HG03097 (cell line): Measurements from ENCODE around the gene PPM1E.
A peak's percentile ranks its signal among the peaks of the same experiment; 100 is the strongest.
"Not testable (repeated sequence)": the region's sequence is repeated elsewhere in the genome, so short reads cannot be mapped to it uniquely, and the experiment has no call there.

ENCODE experiments used
- ATAC-seq: cut with Tn5 transposase; IDR thresholded peaks from one replicate; pipeline ENCODE4 v1.9.1; 2021; ENCODE audit not compliant: unreplicated experiment, low FRiP score

The PPM1E gene

DNA sequence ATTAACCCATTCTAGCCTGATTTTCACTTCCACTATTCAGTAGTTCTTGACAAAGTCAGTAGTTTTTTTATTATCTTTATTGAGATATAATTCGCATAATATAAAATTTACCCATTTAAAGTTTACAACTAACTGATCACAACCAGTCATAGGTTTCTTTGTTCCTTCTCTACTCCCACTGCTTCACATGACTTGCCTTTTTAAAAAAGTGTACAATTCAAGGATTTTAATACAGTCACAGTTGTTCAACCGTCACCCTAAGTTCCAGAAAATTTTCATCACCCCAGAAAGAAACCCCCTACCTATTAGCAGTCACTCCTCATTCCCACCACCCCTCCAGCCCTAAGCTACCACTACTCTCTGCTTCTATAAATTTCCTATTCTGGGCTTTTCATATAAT lies 188.5 kb downstream of the PPM1E start:
- no peak for ATAC-seq

DNA sequence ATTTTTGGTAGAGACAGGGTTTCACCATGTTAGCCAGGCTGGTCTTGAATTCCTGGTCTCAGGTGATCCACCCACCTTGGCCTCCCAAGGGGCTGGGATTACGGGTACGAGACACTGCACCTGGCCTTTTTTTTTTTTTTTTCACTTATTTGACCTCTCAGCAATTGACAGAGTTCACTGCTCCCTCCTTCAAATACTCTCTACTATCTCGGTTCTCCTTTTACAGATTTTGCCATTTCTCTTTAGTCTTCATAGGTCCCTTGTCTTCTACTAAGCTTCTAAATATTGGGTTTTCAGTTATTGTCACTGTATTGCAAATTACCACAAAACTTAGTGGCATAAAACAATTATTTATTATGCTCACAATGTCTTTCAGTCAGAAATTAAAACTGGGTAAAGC lies 191.8 kb downstream of the PPM1E start:
- no peak for ATAC-seq

DNA sequence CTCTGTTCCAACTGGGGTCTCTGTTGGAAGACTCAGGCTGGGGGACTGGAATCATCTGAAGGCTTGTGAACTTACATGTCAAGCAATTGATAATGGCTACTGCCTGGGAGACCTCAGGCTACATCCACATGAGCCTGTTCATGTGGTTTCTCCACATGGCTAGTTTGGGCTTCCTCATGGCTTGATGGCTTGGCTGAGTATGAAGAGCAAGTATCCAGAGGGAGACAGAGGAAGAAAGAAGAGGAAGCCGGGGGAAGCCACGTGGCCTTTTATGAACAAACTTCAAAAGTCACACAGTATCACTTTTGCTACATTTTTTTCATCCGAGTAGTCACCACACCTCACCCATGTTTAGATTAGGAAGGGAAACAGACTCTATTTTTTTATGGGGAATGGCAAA lies 192.2 kb downstream of the PPM1E start:
- no peak for ATAC-seq

DNA sequence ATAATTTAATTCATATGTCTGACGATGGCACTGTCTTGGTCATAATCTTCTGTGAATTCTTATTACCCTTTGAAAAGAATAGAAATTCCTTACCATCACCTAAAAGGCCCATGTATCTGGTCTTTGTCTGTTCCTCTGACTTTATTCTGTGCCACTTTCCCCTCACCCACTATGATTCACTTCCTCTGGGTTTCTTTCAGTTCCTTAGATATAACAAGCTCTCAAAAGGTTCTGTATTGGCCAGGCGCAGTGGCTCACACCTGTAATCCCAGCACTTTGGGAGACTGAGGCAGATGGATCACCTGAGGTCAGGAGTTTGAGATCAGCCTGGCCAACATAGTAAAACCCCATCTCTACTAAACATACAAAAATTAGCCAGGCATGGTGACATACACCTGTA lies 198.7 kb downstream of the PPM1E start:
- not testable (repeated sequence) for ATAC-seq

DNA sequence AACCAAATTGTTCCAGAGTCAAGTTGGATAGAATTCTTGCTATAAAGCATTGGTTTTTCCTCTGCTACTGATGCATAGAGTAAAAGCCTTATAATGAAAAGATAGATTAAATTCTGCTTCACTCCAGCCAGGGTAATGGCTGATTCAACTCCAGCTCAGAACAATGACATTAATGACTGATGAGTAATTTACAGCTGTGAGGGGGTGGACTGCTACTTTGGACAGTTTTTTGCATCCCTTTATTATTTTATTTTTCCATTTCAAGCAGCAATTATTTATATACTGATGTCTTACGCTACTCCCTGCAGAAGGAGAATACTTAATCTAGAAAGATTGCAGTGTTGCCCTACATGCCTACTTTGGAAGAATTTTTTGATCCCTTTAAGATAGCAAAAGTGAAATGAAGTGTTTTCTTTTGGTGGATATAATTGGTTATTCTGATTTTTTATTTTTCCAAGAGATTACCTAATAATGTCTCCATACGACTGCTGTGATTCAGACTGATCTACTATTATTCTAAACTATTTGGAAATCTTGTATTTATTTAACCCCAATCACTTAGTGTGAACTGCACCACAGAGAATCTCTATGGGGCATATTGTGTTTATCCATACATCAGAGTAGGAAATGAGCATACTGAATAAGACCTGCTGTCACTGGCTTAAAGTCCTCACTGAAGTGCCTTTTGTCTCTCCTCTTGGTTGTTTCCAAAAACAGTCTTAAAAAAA lies 201.5 kb downstream of the PPM1E start:
- no peak for ATAC-seq

DNA sequence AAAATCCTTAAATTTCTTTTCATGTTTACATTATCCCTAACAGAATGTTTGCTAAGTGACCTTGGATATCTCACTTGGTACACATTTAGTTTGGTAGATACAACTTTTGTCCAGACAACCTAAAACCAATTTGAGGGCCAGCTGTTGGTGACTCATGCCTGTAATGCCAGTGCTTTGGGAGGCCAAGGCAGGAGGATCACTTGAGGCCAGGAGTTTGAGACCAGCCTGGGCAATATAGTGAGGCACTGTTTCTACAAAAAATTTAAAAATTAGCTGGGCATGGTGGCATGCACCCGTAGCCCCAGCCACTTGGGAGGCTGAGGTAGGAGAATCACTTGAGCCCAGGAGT lies 202.0 kb downstream of the PPM1E start:
- ATAC-seq, result not testable (repeated sequence)

DNA sequence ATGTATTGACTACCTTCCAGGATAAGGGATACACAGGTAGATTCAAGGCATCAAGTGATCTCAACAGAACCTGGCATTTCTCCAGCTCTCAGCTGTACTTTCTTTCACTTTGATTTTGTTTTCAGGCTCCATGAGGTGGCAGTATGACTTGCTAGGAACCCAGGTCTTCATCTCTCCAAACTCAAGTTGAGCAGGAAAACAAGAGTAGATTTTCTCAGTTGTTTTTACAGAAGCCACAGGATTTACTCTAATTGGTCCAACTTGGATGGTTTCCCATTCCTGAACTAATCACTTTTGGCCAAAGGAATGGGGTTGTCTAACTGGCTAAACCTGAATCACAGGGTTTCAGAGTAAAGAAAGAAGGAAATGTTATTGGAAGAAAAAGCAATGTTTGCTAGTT lies 204.4 kb downstream of the PPM1E start:
- ATAC-seq, result no peak

DNA sequence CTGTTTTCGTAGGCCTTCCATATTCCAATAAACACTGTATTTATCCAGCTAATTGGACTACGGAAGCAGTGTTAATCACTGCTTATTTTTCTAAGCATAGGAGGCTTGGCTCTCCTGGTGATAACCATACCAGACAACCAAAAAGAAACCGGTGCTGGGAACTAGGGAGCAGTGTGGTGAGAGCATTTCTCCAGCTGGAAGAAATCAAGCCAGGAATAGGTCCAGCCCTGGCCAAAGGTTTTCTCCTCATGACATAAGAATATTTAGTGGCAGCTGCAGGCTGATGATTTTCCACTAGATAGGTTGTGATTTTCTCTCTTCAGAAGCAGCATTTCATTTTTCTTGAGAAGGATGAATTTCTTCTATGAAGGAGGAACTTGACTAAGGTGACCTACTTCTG lies 209.6 kb downstream of the PPM1E start:
- ATAC-seq, result no peak

DNA sequence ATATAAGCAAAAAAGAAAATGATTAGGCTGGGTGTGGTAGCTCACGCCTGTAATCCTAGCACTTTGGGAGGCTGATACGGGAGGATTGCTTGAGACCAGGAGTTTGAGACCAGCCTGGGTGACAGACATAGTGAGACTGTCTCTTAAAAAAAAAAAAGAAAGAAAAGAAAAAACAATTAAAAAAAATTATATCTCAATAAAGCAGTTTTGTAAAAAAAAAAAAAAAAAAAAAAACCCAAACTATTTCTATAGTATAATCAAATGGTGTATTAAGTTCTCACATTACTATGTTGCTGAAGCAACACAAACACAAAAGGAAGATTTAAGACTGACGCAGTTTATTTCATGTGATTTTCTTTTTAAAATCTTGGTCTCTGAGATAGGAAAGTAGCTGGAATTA lies 210.6 kb downstream of the PPM1E start:
- ATAC-seq, result no peak

DNA sequence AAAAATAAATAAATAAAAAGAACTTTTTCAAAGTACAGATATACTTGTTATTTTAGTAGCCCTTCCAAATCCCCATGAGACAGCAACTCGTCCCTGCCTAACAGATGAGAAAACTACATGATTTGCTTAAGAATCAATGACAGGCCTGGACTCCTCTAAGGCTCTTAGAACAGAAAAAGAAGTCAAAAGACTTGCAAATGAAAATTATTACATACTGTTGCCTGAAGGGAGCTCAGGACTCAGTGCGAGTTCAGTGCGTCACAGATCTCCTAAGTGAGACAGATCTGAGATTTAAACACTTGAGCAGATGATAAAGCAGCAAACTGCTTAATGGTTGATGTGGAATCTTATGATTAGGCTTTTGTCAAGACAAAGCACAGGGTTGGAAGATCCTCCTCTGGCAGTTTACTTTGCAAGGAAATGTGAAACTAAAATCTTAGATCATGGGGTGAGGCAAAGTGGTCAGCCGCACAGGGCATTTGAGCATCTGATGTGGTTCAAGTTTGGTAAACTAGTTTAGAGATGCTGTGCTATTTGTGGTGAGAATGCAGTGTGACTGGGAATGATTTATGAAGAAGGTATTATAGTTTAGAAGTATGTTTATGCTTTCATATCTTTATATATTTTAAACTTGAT lies 212.9 kb downstream of the PPM1E start:
- no peak for ATAC-seq

DNA sequence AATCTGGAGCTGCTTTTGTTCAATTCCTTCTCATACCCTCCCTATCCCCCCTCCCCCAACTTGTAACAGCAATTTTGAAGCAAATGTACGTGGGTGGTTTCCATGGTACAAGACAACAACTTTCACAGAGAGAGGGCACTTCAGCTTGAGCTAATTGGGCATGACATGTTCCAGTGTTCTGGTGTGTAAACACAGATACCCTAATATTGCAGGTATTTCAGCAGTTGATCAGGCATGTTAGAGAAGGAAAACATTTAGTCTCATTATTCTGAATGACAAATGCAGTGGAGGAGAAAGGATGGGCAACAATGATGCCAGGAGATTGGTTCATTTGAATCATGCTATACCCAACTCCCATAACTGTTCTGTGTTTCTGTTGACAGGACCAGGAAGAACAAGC lies 213.5 kb downstream of the PPM1E start:
- no peak for ATAC-seq

DNA sequence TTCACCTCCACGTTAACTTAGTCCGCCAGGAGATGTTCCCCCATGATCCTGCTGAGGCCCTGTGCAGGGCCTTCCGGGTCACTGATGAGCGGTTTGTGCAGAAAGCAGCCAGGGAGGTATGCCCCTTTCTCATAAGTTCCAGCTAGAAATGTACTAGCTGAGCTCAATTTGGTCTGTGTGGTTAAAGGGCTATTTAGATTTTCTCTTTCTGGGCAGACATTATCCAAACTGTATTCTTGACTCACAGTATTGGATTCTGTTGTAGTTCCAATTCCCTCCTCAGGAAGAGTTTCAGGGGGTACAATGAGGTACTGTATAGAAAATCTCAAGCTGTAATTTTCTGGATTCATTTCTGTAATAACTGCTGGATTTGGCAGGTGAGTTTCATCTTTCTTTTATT lies 214.0 kb downstream of the PPM1E start:
- ATAC-seq, result no peak

DNA sequence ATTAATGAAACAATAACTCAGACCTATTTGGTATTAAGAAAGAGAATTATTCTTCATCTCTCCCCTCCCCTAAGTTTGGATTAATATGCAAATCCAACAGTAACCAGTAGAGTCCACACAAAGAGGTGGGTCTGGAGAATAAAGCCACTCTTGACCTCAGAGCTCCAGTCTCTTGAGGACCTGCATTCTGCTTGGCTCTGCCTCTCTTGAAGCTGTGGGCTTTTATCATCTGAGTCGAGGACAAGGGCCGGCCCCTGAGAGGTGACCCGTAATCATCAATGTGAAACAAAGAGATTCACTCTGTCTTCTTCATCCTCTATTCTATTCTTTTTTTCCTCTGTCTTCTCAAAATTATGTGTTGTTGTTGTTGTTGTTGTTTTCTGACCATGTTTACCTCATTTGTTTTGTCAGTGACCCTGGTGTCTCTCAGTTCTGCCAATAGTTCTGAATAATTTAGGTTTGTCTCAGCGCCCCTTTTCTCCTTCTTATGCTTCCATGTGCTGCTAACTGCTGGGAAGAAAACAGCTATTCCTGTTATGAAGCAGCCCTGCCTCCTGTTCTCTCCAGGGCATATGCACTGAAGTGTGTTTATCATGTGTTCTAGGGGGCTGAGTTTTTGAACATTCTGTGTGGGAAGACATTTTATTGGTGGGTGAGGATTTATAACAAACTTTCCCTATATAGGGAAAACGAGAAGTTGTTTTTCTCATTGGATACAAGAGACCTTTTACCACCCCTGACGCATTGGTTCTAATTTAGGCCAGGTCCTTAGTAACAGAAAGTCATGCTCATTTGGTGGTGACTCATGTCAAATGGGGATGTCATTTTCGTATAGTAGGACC lies 215.2 kb downstream of the PPM1E start:
- ATAC-seq, result no peak

DNA sequence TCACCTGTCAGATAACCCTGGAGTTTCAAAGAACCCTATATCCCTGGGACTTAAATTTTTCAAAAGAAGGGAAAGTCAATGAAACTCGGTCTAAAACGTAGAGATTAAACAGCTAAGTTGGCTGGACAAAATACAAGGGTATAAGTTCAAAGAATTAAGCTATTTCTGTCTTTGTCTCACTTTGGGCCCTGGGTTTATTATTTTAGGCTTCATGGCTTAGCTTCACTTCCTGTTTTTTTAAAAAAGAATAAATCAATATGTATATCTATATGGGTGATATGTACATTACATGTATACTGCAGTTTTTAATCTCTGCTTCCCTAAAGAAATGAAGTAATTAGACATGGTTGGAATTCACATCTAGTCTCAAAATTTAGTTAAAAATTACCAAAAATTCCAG lies 218.7 kb downstream of the PPM1E start:
- no peak for ATAC-seq

DNA sequence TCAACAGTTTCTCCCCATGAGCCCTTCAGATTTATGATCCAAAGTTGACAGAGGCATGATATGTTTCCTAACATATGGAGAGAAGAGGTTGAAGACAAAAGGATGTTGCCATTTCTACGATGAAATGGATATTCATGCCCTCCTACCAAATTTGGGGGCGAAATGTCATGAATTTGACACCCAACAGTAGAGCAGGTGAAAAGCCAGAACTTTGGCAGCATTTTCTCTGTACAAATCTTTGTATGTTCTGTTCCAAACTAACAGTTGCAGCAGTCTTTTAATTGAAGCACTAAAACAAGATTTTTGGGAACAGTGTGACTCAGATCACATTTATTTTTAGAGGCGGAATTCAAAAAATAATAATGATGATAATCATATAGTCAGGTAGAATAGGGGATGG lies 220.9 kb downstream of the PPM1E start:
- no peak for ATAC-seq

DNA sequence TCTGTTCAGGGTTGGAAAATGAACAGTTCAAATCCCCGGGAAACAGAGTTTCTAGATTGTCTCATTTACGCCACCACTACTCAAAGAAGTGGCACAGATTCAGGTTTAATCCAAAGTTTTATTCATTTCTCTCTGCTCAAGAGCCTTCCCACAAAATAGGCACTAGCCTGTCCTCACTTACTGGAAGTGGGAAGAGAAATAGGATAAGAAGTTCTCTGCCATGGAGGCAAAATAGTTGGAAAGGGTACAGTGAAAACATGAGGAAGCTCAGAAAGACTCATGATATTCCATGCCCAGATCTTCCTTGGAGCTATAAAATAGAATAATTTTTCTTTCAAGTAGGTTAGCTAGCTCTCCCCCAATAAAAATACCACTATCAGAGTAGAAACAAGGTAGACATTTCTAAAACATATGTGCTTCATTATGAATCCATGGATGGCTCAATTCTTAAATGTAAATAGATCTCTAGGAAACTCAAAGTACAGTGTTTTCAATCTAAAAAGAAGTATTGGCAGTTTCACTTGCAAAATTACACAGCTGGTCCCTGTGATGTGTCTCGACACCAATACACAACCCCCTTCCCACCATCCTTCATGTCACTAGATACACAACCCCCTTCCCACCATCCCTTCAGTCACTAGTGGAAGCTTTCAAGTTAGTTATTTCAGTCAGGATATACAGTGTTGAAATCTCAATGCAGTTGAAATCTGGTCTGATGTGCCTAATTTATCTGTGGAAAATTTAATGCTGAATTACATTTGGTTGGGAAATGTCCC lies 225.2 kb downstream of the PPM1E start:
- ATAC-seq, result no peak

DNA sequence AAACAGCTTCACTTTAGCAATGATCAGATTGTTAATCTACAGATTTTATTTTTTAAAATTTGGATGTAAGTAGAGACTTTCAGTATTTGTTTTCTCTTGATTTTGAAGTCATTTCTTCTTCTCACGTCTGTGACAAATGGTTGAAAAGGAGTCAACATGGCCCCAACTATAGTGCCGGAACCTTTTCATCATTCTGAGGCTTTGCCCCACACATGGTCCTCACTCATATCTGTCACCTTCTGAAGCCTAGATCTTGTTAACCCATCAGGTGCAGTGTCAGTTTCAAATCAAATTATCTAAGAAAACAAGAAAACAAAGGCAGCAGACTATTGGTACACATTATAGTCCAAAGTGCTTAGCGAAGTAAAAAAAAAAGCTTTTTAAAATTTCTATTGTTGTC lies 227.0 kb downstream of the PPM1E start:
- no peak for ATAC-seq

DNA sequence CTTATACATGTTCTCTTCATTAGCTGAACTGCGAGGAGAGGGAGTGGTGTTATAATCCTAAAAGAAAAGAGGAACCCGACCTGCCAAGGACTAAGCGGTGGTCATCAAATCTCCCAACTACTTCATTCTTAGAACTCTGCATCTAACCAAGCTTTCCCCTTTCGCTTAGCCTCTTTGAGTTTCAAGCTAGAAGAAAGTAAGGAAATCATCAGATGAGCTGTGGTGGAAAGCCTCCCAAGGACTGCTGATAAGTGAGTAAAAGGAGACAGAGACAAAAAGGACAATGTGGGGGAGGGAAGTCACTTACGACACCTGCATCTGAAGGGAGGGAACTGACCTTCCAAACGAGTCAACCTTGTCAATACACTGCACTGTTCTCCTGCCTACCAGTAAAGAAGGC lies 229.7 kb downstream of the PPM1E start:
- no peak for ATAC-seq

DNA sequence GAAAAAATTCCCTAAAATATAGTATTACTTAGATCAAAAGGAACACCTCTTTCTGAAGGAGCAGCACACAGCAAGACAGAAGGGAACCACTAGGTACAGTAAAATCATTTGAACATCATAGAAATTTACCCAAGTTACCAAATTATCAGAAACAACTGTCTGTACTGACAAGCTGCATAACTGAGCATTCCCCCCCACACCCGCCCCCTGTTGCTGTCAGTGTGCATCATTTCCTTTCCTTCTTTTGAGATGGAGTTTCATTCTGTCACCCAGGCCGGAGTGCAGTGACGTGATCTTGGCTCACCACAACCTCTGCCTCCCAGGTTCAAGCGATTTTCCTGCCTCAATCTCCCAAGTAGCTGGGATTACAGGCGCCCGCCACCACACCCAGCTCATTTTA lies 230.3 kb downstream of the PPM1E start:
- no peak for ATAC-seq

DNA sequence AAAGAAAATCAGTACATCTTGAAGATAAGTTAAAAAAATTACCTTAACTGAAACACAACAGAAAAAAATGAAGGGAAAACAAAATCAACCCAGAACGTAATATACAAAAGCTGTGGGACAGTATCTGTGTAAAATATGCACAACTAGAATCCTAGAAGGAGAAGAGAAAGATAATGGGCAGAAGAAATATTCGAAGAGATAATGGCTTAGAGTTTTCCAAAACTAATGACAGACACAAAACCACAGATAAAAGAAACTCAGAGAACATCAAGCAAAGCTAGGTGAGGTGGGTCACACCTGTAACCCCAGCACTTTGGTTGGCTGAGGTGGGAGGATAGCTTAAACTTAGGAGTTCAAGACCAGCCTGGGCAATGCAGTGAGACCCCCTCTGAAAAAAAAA lies 234.0 kb downstream of the PPM1E start:
- no peak for ATAC-seq

DNA sequence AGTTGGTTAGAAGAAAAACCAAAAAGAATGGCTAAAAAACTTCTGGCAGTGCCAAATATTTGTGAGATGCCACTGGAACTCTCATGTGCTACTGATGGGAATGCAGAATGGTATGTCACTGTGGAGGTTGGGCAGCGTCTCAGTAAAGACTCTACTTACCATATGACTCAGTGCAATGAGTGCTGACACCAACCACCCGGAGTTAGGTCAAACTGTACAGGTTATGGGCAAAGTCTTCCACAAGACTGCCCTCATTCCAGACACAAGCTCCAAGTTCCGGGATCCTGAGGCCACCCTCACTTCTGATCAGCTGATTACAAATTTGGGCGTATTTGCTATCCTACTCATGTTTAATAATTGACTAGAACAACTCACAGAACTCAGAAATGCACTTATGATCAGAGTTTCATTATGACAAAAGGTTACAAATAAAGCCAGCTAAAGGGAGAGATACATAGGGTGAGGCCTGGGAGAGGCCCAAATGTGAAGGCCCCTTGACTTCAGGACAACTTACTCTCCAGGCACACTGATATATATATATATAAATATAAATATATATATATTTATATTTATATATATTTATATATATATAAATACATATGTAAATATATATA lies 236.2 kb downstream of the PPM1E start:
- ATAC-seq, result peak; percentile 80
